Measurements from ENCODE around the gene HAPLN2. TPM values are rescaled to one million over a fixed set of nuclear protein-coding genes. Genes with fewer than 3 reads are reported as not detected.

Gene HAPLN2
- total RNA-seq, 4 donors from 2014 or later = 0.13 to 3.0 (median 1.2) TPM

GRCh38 chr1:156577550-156577949, 41.7 kb upstream of the HAPLN2 start:
- TF ChIP-seq EP300 (IDR thresholded peaks at IDR 0.05) (no peak), CTCF (IDR thresholded peaks at IDR 0.05) (no peak), POLR2AphosphoS5 (IDR thresholded peaks at IDR 0.05) (no peak), POLR2A (IDR thresholded peaks at IDR 0.05) (no peak)
- no peak overlapping the region for H3K4me3 ChIP-seq
- no peaks in the 10 kb centered on the region for H3K9me3 ChIP-seq
- no peak for ATAC-seq
- peaks cover 0 to 4% (median 0%) of the 10 kb centered on the region in 3 donors for H3K4me1 ChIP-seq
- H3K36me3 ChIP-seq = no peaks in the 10 kb centered on the region
- H3K27ac ChIP-seq = no peak overlapping the region
- no peaks in the 10 kb centered on the region for H3K27me3 ChIP-seq
- WGBS, 2 donors (ENCODE audit: low coverage in 1 of 2) = 74 to 100% methylated on average over 1 to 3 of the region's 3 CpGs

GRCh38 chr1:156578055-156578454, 41.2 kb upstream of the HAPLN2 start:
- Histone ChIP-seq H3K27me3 (no peaks in the 10 kb centered on the region), H3K4me3 (no peak overlapping the region), H3K4me1 (no peaks in the 10 kb centered on the region), H3K36me3 (no peaks in the 10 kb centered on the region), H3K9me3 (no peaks in the 10 kb centered on the region), H3K27ac (no peak overlapping the region)
- ATAC-seq = no peak
- WGBS, 2 donors (ENCODE audit: low coverage in 1 of 2) = 47% methylated on average over 3 of the region's 7 CpGs; no CpG with 5 or more reads in 1 of the 2 donors
- no peak for TF ChIP-seq CTCF (IDR thresholded peaks at IDR 0.05)
- TF ChIP-seq POLR2A (IDR thresholded peaks at IDR 0.05) = no peak

- 40 to 53% methylated on average over 1 to 3 of the region's 5 CpGs for WGBS, 2 donors (ENCODE audit: low coverage in 1 of 2)
- Histone ChIP-seq H3K27ac (no peak within 1 kb of the TSS), H3K4me1 (peaks cover 0 to 11% (median 0%) of the 10 kb centered on the region in 3 donors), H3K36me3 (no peaks in the 10 kb centered on the region), H3K27me3 (no peaks in the 10 kb centered on the region), H3K9me3 (no peaks in the 10 kb centered on the region), H3K4me3 (no peak within 1 kb of the TSS)
- no peak for ATAC-seq
- TF ChIP-seq POLR2A (IDR thresholded peaks at IDR 0.05) = no peak
- no peak for TF ChIP-seq POLR2AphosphoS5 (IDR thresholded peaks at IDR 0.05)
- TF ChIP-seq EP300 (IDR thresholded peaks at IDR 0.05) = no peak
- no peak for TF ChIP-seq CTCF (IDR thresholded peaks at IDR 0.05)
These were observed 39.7 kb upstream of the HAPLN2 start, which contains the start of gene TTC24 for GRCh38 chr1:156579472-156579871. Gene TTC24 (plus strand): TSS chr1:156579723. CDS start chr1:156581365, 1,642 bp downstream.

- 80% methylated on average over 1 of the region's 21 CpGs; no CpG with 5 or more reads in 1 of the 2 donors for WGBS, 2 donors (ENCODE audit: low coverage in 1 of 2)
- Histone ChIP-seq H3K4me3 (no peak overlapping the region), H3K27ac (no peak overlapping the region), H3K9me3 (no peaks in the 10 kb centered on the region), H3K36me3 (no peaks in the 10 kb centered on the region), H3K4me1 (peaks cover 0 to 11% (median 0%) of the 10 kb centered on the region in 3 donors), H3K27me3 (no peaks in the 10 kb centered on the region)
- no peak for ATAC-seq
- TF ChIP-seq EP300 (IDR thresholded peaks at IDR 0.05) (no peak), CTCF (IDR thresholded peaks at IDR 0.05) (no peak), POLR2AphosphoS5 (IDR thresholded peaks at IDR 0.05) (no peak), POLR2A (IDR thresholded peaks at IDR 0.05) (no peak)
These were observed 37.4 kb upstream of the HAPLN2 start for GRCh38 chr1:156581661-156582387.

All from gastroesophageal sphincter (tissue), 4 donors.